Measurements from ENCODE around the gene SSC5D. TPM values are rescaled to one million over a fixed set of nuclear protein-coding genes. Genes with fewer than 3 reads are reported as not detected.

SSC5D gene
- total RNA-seq, 1 donor from 2014 or later: 13.5 TPM

GRCh38 chr19:55553217-55554182, 65.3 kb downstream of the SSC5D start:
- Histone ChIP-seq H3K27ac (no peak overlapping the region), H3K9me3 (no peaks in the 10 kb centered on the region)

GRCh38 chr19:55554302-55554701, 66.1 kb downstream of the SSC5D start:
- DNase-seq (ENCODE audit: extremely low spot score in 2 of 2): no peak
- H3K4me3 ChIP-seq: no peak overlapping the region
- no peaks in the 10 kb centered on the region for H3K9me3 ChIP-seq
- no peaks in the 10 kb centered on the region for H3K27me3 ChIP-seq
- intact Hi-C loops (cut with DNase I): no loop called here
- H3K27ac ChIP-seq: no peak overlapping the region
- no peaks in the 10 kb centered on the region for H3K4me1 ChIP-seq
- no peaks in the 10 kb centered on the region for H3K36me3 ChIP-seq
- no peak for TF ChIP-seq POLR2A (IDR thresholded peaks at IDR 0.05)
- no peak for TF ChIP-seq POLR2AphosphoS5 (IDR thresholded peaks at IDR 0.05; ENCODE audit: insufficient read depth in 1 of 2, low read depth in 1 of 2)
- no peak for TF ChIP-seq CTCF (IDR thresholded peaks at IDR 0.05)

More at GRCh38 chr19:55553217-55554182, 65.3 kb downstream of the SSC5D start:
- no peaks in the 10 kb centered on the region for H3K27me3 ChIP-seq
- no peak overlapping the region for H3K4me3 ChIP-seq
- TF ChIP-seq POLR2A (IDR thresholded peaks at IDR 0.05) (no peak), CTCF (IDR thresholded peaks at IDR 0.05) (no peak), POLR2AphosphoS5 (IDR thresholded peaks at IDR 0.05; ENCODE audit: insufficient read depth in 1 of 2, low read depth in 1 of 2) (no peak)
- DNase-seq (ENCODE audit: extremely low spot score in 2 of 2): no peak
- H3K4me1 ChIP-seq: no peaks in the 10 kb centered on the region
- no peaks in the 10 kb centered on the region for H3K36me3 ChIP-seq
- intact Hi-C loops (cut with DNase I): no loop called here

- intact Hi-C loops (cut with DNase I): no loop called here
- H3K4me3 ChIP-seq: no peak overlapping the region
- no peaks in the 10 kb centered on the region for H3K4me1 ChIP-seq
- H3K36me3 ChIP-seq: no peaks in the 10 kb centered on the region
- no peaks in the 10 kb centered on the region for H3K9me3 ChIP-seq
- TF ChIP-seq POLR2AphosphoS5 (IDR thresholded peaks at IDR 0.05; ENCODE audit: insufficient read depth in 1 of 2, low read depth in 1 of 2) (no peak), POLR2A (IDR thresholded peaks at IDR 0.05) (no peak), CTCF (IDR thresholded peaks at IDR 0.05) (no peak)
- DNase-seq (ENCODE audit: extremely low spot score in 2 of 2): no peak
- H3K27ac ChIP-seq: no peak overlapping the region
- no peaks in the 10 kb centered on the region for H3K27me3 ChIP-seq
Measured at GRCh38 chr19:55554741-55555152, 66.5 kb downstream of the SSC5D start.

GRCh38 chr19:55559684-55560083, 71.4 kb downstream of the SSC5D start:
- intact Hi-C loops (cut with DNase I): no loop called here
- TF ChIP-seq CTCF (IDR thresholded peaks at IDR 0.05) (no peak), POLR2A (IDR thresholded peaks at IDR 0.05) (no peak), POLR2AphosphoS5 (IDR thresholded peaks at IDR 0.05; ENCODE audit: insufficient read depth in 1 of 2, low read depth in 1 of 2) (no peak)

GRCh38 chr19:55563261-55563690, 75.0 kb downstream of the SSC5D start:
- Histone ChIP-seq H3K9me3 (no peaks in the 10 kb centered on the region), H3K27ac (no peak overlapping the region), H3K4me1 (no peaks in the 10 kb centered on the region), H3K27me3 (no peaks in the 10 kb centered on the region), H3K36me3 (no peaks in the 10 kb centered on the region), H3K4me3 (no peak overlapping the region)
- no peak for TF ChIP-seq POLR2AphosphoS5 (IDR thresholded peaks at IDR 0.05; ENCODE audit: insufficient read depth in 1 of 2, low read depth in 1 of 2)
- TF ChIP-seq POLR2A (IDR thresholded peaks at IDR 0.05): no peak
- TF ChIP-seq CTCF (IDR thresholded peaks at IDR 0.05): no peak
- intact Hi-C loops (cut with DNase I): no loop called here
- no peak for DNase-seq (ENCODE audit: extremely low spot score in 2 of 2)

More at GRCh38 chr19:55559684-55560083, 71.4 kb downstream of the SSC5D start:
- Histone ChIP-seq H3K9me3 (no peaks in the 10 kb centered on the region), H3K27me3 (no peaks in the 10 kb centered on the region), H3K4me3 (no peak overlapping the region), H3K27ac (no peak overlapping the region), H3K4me1 (no peaks in the 10 kb centered on the region), H3K36me3 (no peaks in the 10 kb centered on the region)
- DNase-seq (ENCODE audit: extremely low spot score in 2 of 2): no peak

Data from vagina (tissue), 2 donors.